Measurements from ENCODE around the gene LPCAT1.

- no peak for TF ChIP-seq POLR2AphosphoS5 (IDR thresholded peaks at IDR 0.05)
- TF ChIP-seq, protein P1, sequence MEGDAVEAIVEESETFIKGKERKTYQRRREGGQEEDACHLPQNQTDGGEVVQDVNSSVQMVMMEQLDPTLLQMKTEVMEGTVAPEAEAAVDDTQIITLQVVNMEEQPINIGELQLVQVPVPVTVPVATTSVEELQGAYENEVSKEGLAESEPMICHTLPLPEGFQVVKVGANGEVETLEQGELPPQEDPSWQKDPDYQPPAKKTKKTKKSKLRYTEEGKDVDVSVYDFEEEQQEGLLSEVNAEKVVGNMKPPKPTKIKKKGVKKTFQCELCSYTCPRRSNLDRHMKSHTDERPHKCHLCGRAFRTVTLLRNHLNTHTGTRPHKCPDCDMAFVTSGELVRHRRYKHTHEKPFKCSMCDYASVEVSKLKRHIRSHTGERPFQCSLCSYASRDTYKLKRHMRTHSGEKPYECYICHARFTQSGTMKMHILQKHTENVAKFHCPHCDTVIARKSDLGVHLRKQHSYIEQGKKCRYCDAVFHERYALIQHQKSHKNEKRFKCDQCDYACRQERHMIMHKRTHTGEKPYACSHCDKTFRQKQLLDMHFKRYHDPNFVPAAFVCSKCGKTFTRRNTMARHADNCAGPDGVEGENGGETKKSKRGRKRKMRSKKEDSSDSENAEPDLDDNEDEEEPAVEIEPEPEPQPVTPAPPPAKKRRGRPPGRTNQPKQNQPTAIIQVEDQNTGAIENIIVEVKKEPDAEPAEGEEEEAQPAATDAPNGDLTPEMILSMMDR (IDR thresholded peaks at IDR 0.05) = no peak
- TF ChIP-seq POLR2A (IDR thresholded peaks at IDR 0.05) = no peak
- no peak for TF ChIP-seq EP300 (IDR thresholded peaks at IDR 0.05)
These were observed 2.5 kb upstream of the LPCAT1 start for GRCh38 chr5:1526190-1526631.

Measured in stomach (tissue), 4 donors.